Measurements from ENCODE around the gene VWA3B. TPM values are rescaled to one million over a fixed set of nuclear protein-coding genes. Genes with fewer than 3 reads are reported as not detected.

Gene VWA3B
- total and polyA plus RNA-seq, 2 donors (not counting 3 experiments of a cell fraction or from before 2014, with no cell fraction given) = not detected

DNA sequence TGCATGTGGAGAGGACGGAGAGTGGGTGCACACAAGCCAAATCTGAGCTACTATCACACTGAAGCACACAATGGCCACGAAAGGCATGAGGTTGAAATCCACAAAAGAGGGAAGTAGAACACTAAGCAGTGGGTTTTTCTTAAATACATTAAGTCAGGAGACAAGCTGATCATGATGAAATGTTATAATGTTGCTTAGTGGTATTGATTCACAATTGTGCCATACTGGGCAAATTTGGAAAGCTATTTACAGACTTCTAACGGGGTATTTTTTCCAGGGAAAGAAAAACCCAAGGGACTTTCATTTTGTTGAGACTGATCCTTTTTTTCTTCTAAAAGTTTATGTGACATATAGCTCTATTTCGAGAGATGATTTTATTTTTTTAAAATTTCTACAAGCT, 158.5 kb downstream of the VWA3B start:
- H3K4me2 ChIP-seq (ENCODE audit: insufficient read depth, low read length) = no peak overlapping the region
- dilution Hi-C loops (cut with MboI; ENCODE audit: extremely low pct_ligation_motif_present, low sequenced_read_pairs) = no loop called here
- H3K9me3 ChIP-seq (replicated peaks; ENCODE audit: control insufficient read depth, insufficient read depth, low read length) = no peaks in the 10 kb centered on the region
- no peak overlapping the region for H3K9ac ChIP-seq (replicated peaks; ENCODE audit: extremely low read depth, insufficient read depth, low read length)
- DNase-seq (ENCODE audit: low read depth, low spot score) = no peak
- intact Hi-C loops (cut with micrococcal nuclease) = no loop called here
- H3K4me3 ChIP-seq (replicated peaks in 1 of 3; ENCODE audit: insufficient read depth in 1 of 3, low read depth in 1 of 3, low read length in 3 of 3) = no peak overlapping the region
- no peak overlapping the region for H2AFZ ChIP-seq (ENCODE audit: low read depth, low read length)
- no peaks in the 10 kb centered on the region for H3K9me1 ChIP-seq (replicated peaks; ENCODE audit: control insufficient read depth, extremely low read depth, insufficient read depth, low read length)
- no peak overlapping the region for H3K27ac ChIP-seq (ENCODE audit: insufficient read depth, low read depth, low read length)
- POLR2A ChIA-PET = no interaction called here
- CTCF ChIA-PET = interaction anchor here (1.0 to 1.2 kb wide), 3 partner anchors 8 to 24 kb away, joined by 3 to 4 read pairs (median 3); no protein-coding TSS in a partner anchor
- no peaks in the 10 kb centered on the region for H3K36me3 ChIP-seq (ENCODE audit: control insufficient read depth in 2 of 2, extremely low read depth in 1 of 2, insufficient read depth in 2 of 2, low read length in 2 of 2)
- TF ChIP-seq JUN (IDR thresholded peaks at IDR 0.05; ENCODE audit: borderline replicate concordance, insufficient read depth, insufficient read length, low read depth) (no peak), GATA2 (IDR thresholded peaks at IDR 0.05; ENCODE audit: insufficient read depth, insufficient read length, low read depth, low read length) (no peak), EZH2 (IDR thresholded peaks at IDR 0.05; ENCODE audit: borderline replicate concordance, low read depth, low read length, severe bottlenecking) (no peak), MYC (IDR thresholded peaks at IDR 0.05; ENCODE audit: low read depth, low read length) (no peak), POLR2AphosphoS5 (IDR thresholded peaks at IDR 0.05; ENCODE audit: insufficient read depth, low read depth, low read length) (no peak), CTCF (IDR thresholded peaks at IDR 0.05; ENCODE audit: extremely low read depth in 1 of 2, insufficient read depth in 1 of 2, low read depth in 1 of 2, low read length in 2 of 2) (no peak), POLR2A (IDR thresholded peaks at IDR 0.05; ENCODE audit: low read depth, low read length) (no peak), FOS (IDR thresholded peaks at IDR 0.05; ENCODE audit: borderline replicate concordance, insufficient read depth, low read length) (no peak)
- TF ChIP-seq, protein P1, sequence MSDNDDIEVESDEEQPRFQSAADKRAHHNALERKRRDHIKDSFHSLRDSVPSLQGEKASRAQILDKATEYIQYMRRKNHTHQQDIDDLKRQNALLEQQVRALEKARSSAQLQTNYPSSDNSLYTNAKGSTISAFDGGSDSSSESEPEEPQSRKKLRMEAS (IDR thresholded peaks at IDR 0.05; ENCODE audit: insufficient read depth, insufficient read length) = no peak
- H3K79me2 ChIP-seq (ENCODE audit: control insufficient read depth, insufficient read depth, low read length) = no peaks in the 10 kb centered on the region
- peaks cover 0 to 10% of the 10 kb centered on the region in 2 experiments for H3K27me3 ChIP-seq (ENCODE audit: control insufficient read depth in 2 of 2, insufficient read depth in 2 of 2, low read length in 2 of 2)
- no TSS peak for BruUV-seq (replicated peaks)
- no peaks in the 10 kb centered on the region for H3K4me1 ChIP-seq (ENCODE audit: control insufficient read depth, extremely low read depth, insufficient read depth, low read length)
- H4K20me1 ChIP-seq (replicated peaks; ENCODE audit: control insufficient read depth, extremely low read depth, insufficient read depth, low read length) = no peaks in the 10 kb centered on the region
- no peak for FAIRE-seq

Measured in endothelial cell of umbilical vein (primary cell).